ENCODE data around the gene CALN1. TPM values are rescaled to one million over a fixed set of nuclear protein-coding genes. Genes with fewer than 3 reads are reported as not detected.

Gene CALN1
- total and polyA plus RNA-seq, 9 of the 15 experiments (the other 6 are each of a cell fraction or from before 2014, with no cell fraction given), result 1.4 to 7.5 (median 3.3) TPM

- ChIA-PET CTCF (ENCODE audit: low intra/inter-chr PET ratio) (no interaction called here), POLR2A (interaction anchor here (1.3 kb wide), 1 partner anchor 14 kb away, joined by 3 read pairs; no protein-coding TSS in a partner anchor)
- Histone ChIP-seq H4K20me1 (replicated peaks; ENCODE audit: control insufficient read depth, insufficient read depth, low read length) (0 out of 2 replicates have a peak, but pooled peaks cover 2% of the 10 kb centered on the region), H3K4me2 (ENCODE audit: insufficient read depth, low read length) (no peak overlapping the region), H3K4me1 (replicated peaks in 1 of 2; ENCODE audit: control insufficient read depth in 2 of 2, insufficient read depth in 2 of 2, low read length in 2 of 2) (no peaks in the 10 kb centered on the region), H3K36me3 (ENCODE audit: control insufficient read depth, insufficient read depth, low read length) (no peaks in the 10 kb centered on the region), H3K4me3 (no peak overlapping the region), H3K79me2 (ENCODE audit: control insufficient read depth, insufficient read depth, low read length) (no peaks in the 10 kb centered on the region), H3K27ac (ENCODE audit: extremely low read depth, low read depth, low read length) (no peak overlapping the region), H3K9me3 (replicated peaks; ENCODE audit: control insufficient read depth, insufficient read depth, low read depth, low read length) (no peaks in the 10 kb centered on the region), H3K9me1 (ENCODE audit: control insufficient read depth, insufficient read depth, low read length) (no peaks in the 10 kb centered on the region), H2AFZ (ENCODE audit: low read depth, low read length) (no peak overlapping the region), H3K9ac (ENCODE audit: insufficient read depth in 1 of 2, low read depth in 2 of 2, low read length in 2 of 2) (no peak overlapping the region), H3K27me3 (ENCODE audit: control insufficient read depth in 2 of 2, insufficient read depth in 2 of 2, low read length in 2 of 2) (no peaks in the 10 kb centered on the region; a peak in 1 of 5 replicates)
- intact Hi-C loops (cut with micrococcal nuclease), result no loop called here
- WGBS (ENCODE audit: insufficient coverage, low coverage, missing lambda C conversion rate), result 2% methylated on average over 3 of the region's 3 CpGs
- in situ Hi-C loops (cut with MboI), result no loop called here
- no peak for DNase-seq (ENCODE audit: extremely low read depth in 1 of 4, low spot score in 3 of 4)
- no peak for ATAC-seq
- no TSS peak for BruUV-seq (replicated peaks)
- no peak for FAIRE-seq
- TF ChIP-seq CCAR2 (IDR thresholded peaks at IDR 0.05; ENCODE audit: low read depth, low read length) (no peak), HDAC1 (IDR thresholded peaks at IDR 0.05) (no peak), ZBTB7A (IDR thresholded peaks at IDR 0.05; ENCODE audit: borderline replicate concordance, control insufficient read depth, low read depth, low read length) (no peak), ZNF316 (IDR thresholded peaks at IDR 0.05) (no peak), MAFG (tag; conservative IDR thresholded peaks at IDR 0.05) (no peak), ZSCAN32 (CRISPR knock-in tag; IDR thresholded peaks at IDR 0.05) (no peak), HMG20A (CRISPR knock-in tag; conservative IDR thresholded peaks at IDR 0.05) (no peak), ZNF347 (CRISPR knock-in tag; IDR thresholded peaks at IDR 0.05; ENCODE audit: low read depth) (no peak), SAP30 (IDR thresholded peaks at IDR 0.05; ENCODE audit: borderline replicate concordance, insufficient read depth, low read depth, low read length, poor library complexity, severe bottlenecking) (no peak)
Observed at GRCh38 chr7:72267291-72267800, 144.8 kb downstream of the CALN1 start.
